IPS-18c (cell line): ENCODE data around the gene SKIL.
A peak's percentile ranks its signal among the peaks of the same experiment; 100 is the strongest.

Source experiments
- H3K4me3 ChIP-seq: 2 replicates; pipeline ENCODE4 v1.7.0; 2013; ENCODE audit warnings: low read depth, mild to moderate bottlenecking, low read length, moderate library complexity; ENCODE audit not compliant: insufficient read depth
- H3K9me3 ChIP-seq: one replicate; pipeline ENCODE4 v1.6.1; 2013; ENCODE audit warnings: mild to moderate bottlenecking, low read length, moderate library complexity; ENCODE audit not compliant: control insufficient read depth, insufficient read depth

The SKIL gene

DNA sequence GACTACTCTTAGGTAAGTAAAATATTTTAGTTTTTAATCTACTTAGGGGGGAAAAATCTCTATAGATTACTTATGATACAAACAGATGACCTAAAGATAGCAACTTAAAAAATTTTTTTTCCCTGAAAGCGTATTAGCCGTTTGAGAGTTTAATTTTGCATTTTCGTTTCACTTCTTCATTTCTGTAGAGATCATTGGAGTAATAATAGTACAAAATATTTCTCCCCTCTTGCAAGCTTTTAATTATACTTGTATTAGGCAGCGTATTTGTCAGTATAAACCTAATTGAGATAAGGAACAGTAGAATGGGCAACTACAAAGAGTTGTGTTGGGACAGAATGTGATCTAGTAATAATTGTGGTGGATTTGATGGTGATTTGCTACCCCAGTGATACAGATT is 10.3 kb downstream of the SKIL start:
- Histone ChIP-seq H3K9me3 (peaks cover 4% of the 10 kb centered on the region), H3K4me3 (no peak overlapping the region)

GRCh38 chr3:170368921-170369320 is 11.4 kb downstream of the SKIL start:
- H3K4me3 ChIP-seq: no peak overlapping the region

DNA sequence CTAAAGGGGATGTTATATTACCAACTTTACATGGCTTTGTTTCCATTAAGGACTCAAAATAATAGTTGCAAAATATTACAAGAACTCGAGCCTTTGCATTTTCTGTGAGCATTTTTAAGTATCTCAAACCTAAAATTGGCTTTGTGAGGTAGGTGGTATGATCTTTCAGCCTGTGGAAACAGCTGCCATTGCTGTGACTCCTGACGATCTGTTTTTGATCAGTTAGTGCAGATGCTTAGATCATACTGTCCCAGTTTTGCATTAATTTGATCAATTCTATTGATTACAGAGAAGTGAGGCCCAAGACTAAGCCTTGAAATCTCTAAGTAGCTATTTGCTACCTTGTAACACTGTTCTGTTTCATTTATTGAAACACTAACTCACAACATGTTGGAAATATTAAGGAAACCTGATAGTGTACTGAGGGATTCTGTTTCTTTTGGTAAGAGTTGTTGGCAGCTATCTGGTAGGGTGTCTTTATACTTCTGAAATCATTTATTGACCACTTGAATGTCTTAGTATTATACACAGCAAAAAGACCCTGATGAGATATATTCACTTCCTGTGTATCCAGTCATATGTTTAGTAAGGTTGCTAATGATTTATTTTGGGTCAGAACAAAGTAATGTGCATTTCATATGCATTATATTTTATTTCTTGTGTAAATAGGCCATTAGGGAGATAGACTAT is 14.8 kb downstream of the SKIL start:
- Histone ChIP-seq H3K9me3 (no peaks in the 10 kb centered on the region), H3K4me3 (no peak overlapping the region)

More at GRCh38 chr3:170368921-170369320, 11.4 kb downstream of the SKIL start:
- peaks cover 4% of the 10 kb centered on the region for H3K9me3 ChIP-seq

GRCh38 chr3:170383567-170383966 is 26.1 kb downstream of the SKIL start:
- Histone ChIP-seq H3K4me3 (no peak overlapping the region), H3K9me3 (no peaks in the 10 kb centered on the region)

- no peaks in the 10 kb centered on the region for H3K9me3 ChIP-seq
- no peak overlapping the region for H3K4me3 ChIP-seq
These were observed 29.0 kb downstream of the SKIL start for GRCh38 chr3:170386468-170386867.

- H3K4me3 ChIP-seq: no peak overlapping the region
- no peaks in the 10 kb centered on the region for H3K9me3 ChIP-seq
These were observed 30.4 kb downstream of the SKIL start for GRCh38 chr3:170387950-170388349.

DNA sequence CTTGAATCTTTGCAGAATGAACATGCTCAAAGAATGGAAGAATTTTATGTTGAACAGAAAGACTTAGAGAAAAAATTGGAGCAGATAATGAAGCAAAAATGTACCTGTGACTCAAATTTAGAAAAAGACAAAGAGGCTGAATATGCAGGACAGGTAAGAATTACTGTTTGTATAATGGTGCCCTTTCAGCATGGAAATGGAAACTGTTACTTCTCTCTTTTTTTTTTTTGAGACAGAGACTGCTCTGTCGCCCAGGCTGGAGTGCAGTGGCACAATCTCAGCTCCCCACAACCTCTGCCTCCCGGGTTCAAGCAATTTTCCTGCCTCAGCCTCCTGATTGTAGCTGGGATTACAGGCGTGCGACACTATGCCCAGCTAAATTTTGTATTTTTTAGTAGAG is 33.6 kb downstream of the SKIL start:
- no peaks in the 10 kb centered on the region for H3K9me3 ChIP-seq
- no peak overlapping the region for H3K4me3 ChIP-seq

- Histone ChIP-seq H3K9me3 (no peaks in the 10 kb centered on the region), H3K4me3 (no peak overlapping the region)
These were observed 40.2 kb downstream of the SKIL start for GRCh38 chr3:170397685-170398084.

DNA sequence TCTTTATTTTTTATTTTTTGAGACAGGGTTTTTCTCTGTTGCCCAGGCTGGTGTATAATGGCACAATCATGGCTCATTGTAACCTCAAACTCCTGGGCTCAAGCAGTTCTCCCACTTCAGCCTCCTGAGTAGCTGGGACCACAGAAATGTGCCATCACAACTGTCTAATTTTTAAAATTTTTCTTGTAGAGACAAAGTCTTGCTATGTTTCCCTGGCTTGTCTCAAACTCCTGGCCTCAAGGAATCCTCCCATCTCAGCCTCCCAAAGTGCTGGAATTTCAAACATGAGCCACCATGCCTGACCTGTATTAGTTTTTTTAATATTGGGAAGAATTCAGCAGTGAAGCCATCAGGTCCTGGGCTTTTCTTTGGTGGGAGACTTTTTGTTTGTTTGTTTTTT is 47.6 kb downstream of the SKIL start:
- Histone ChIP-seq H3K9me3 (no peaks in the 10 kb centered on the region), H3K4me3 (no peak overlapping the region)

GRCh38 chr3:170410428-170411029 is 53.0 kb downstream of the SKIL start:
- no peaks in the 10 kb centered on the region for H3K9me3 ChIP-seq
- H3K4me3 ChIP-seq: no peak overlapping the region

DNA sequence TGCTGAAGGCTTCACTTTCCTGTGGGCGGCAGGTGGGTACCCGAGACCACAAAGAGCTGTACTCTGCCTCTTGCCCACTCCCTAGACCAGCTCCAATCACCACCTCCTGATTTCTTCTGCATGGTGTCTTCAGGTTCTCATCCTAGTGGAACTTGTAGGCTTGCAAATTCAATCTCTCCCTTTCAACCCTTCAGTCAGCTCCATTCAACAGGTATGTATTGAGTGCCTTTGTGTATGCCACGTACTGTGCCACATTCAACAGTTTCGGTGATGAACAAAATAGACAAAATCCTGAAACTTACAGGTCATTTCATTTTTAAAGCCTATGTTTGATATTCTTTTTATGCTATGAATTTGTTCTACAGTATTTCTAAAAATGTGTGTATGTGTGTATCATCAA is 55.8 kb downstream of the SKIL start:
- H3K9me3 ChIP-seq: no peaks in the 10 kb centered on the region

GRCh38 chr3:170414202-170414663 is 56.7 kb downstream of the SKIL start:
- Histone ChIP-seq H3K4me3 (no peak overlapping the region), H3K9me3 (no peaks in the 10 kb centered on the region)

More for the DNA sequence above, 55.8 kb downstream of the SKIL start:
- H3K4me3 ChIP-seq: no peak overlapping the region

DNA sequence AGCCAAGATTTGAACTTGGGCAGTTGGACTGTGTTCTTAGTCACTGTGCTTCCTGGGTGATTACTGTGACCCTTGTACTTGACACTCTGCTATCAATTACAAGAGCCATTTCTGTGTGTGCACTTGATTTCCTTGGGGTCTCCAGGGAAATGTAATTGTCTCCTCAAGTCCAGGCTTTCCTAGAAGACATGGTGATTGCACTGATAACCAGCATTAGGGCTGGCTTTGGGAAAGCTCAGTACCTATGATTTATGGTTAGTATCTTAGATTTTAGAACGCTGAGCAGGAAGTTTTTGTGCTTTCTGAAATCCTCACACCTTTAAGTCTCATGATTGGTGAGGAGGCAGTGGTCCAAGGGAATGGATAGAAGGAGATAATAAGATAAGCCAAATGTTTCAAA is 59.6 kb downstream of the SKIL start:
- no peak overlapping the region for H3K4me3 ChIP-seq

DNA sequence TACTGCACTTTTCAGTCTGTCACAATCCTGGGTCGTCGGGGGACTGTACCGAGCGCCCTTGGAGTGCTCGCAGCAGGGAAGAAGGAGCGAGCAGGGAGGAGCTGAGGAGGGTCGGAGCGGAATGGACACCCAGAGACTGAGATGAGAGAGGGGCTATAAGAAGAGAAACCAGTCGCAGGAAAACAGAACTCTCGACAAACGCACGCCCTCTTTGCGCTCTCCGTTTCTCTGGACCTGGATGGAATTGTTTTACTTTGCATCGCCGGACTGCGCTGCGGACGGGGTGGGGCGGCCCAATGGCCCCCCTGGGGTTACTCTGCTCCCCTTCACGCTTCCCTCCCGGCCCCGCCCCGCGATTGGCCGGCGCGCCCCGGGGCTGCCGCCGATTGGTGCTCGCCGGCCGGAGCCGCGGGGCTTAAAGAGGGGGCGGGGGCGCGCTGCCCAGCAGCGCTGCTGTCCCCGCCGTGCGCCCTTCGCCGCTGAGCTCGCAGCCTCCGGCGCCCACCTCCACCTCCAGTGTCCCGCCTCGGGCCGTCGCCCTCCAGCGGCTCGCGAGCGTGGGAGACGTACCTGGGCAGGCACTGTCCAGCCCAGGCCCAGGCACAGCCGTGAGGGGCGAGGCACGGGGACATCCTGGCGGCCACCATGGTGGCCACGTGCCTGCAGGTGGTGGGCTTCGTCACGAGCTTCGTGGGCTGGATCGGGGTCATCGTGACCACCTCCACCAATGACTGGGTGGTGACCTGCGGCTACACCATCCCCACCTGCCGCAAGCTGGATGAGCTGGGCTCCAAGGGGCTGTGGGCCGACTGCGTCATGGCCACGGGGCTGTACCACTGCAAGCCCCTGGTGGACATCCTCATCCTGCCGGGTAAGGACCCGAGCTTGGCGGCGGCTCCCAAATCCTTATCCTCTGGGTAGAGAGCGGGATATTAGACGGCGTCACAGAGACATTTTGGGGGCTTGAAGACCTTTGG is 61.2 kb downstream of the SKIL start, which contains the start of gene CLDN11:
Gene CLDN11 (plus strand): TSS at position 447 of the 977 bp plus-strand sequence. CDS start 199 bp downstream, at position 646.
- Histone ChIP-seq H3K4me3 (peak within 1 kb of the TSS; percentile 51), H3K9me3 (no peaks in the 10 kb centered on the region)

More for the DNA sequence above, 59.6 kb downstream of the SKIL start:
- H3K9me3 ChIP-seq: no peaks in the 10 kb centered on the region

GRCh38 chr3:170419557-170420087 is 62.1 kb downstream of the SKIL start:
- Histone ChIP-seq H3K9me3 (no peaks in the 10 kb centered on the region), H3K4me3 (peak overlapping the region; percentile 51)

DNA sequence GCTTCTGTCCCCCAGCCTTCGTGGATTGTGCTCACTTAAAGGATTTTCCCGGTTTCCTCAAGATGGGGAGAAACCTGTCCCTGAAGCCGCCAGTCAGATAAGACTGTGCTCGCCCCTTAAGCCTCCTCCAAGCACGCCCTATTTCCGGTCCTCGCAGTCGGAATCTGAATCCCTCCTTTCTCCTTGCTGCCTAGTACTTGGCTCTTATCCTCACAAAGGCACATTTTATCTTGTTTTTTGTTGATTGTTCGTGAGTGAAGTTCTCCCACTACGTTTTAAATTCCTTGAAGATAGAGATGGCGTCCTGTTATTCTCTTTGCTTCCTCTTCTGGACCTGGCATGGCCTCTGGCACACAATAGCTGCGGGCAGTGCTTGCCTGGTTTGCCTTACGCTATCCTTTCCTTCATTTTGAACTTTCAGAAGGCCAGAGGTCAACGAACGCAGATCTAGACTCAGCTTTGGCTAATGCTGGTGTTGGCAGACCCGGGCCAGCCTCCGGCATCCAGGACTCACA is 62.8 kb downstream of the SKIL start:
- Histone ChIP-seq H3K4me3 (no peak overlapping the region; the same call in 1 of the 2 replicates), H3K9me3 (no peaks in the 10 kb centered on the region)

- Histone ChIP-seq H3K4me3 (no peak overlapping the region), H3K9me3 (no peaks in the 10 kb centered on the region)
These were observed 63.7 kb downstream of the SKIL start for GRCh38 chr3:170421111-170421641.
